Adrenal gland (tissue), 12 donors: ENCODE measurements around the gene HYAL2. TPM values are rescaled to one million over a fixed set of nuclear protein-coding genes. Genes with fewer than 3 reads are reported as not detected.

Experiments used
- DNase-seq, 7 donors: peaks; one replicate each; pipeline ENCODE4 v3.0.0-alpha.2; 2019 to 2020
- H3K27ac ChIP-seq, 5 donors: fragments of 200-600 bp; sonication (generic) in 4 of 5; 1 replicate in 3 of 5; 2 replicates in 2 of 5; pipeline versions ENCODE4 v1.5.1 to v1.8.0; 2016 to 2020; ENCODE audit warnings: mild to moderate bottlenecking in 1 of 5
- H3K27me3 ChIP-seq: fragments of 200-600 bp; 2 replicates; pipeline ENCODE4 v1.8.0; 2021
- H3K36me3 ChIP-seq, 2 donors: fragments of 200-600 bp; replicated peaks in 1 of 2; 1 replicate in 1 of 2; 2 replicates in 1 of 2; pipeline versions ENCODE4 v1.5.1 to v1.8.0; 2018 to 2022
- H3K4me1 ChIP-seq, 2 donors: fragments of 200-600 bp; replicated peaks in 1 of 2; 1 replicate in 1 of 2; 2 replicates in 1 of 2; pipeline versions ENCODE4 v1.5.1 to v1.8.0; 2018 to 2021
- H3K4me3 ChIP-seq, 4 donors: fragments of 200-600 bp; sonication (generic) in 3 of 4; one replicate each; pipeline ENCODE4 v1.5.1; 2016 to 2018
- H3K9me3 ChIP-seq, 3 donors: fragments of 200-600 bp; sonication (generic) in 1 of 3; replicated peaks in 1 of 3; 1 replicate in 2 of 3; 2 replicates in 1 of 3; pipeline versions ENCODE4 v1.5.1 to v1.8.0; 2016 to 2021
- POLR2A ChIP-seq, 2 donors: fragments of 450-650 bp; IDR thresholded peaks; one replicate each; pipeline ENCODE4 v1.6.1; 2017; ENCODE audit warnings: antibody characterized with exemption in 2 of 2, mild to moderate bottlenecking in 2 of 2, moderate library complexity in 1 of 2
- WGBS, 4 donors: extraction: QIAGEN DNeasy Blood & Tissue Kit in 2 of 4; methylation state at CpG; one replicate each; pipeline versions ENCODE4 v1.1.5 to v1.1.7; 2013 to 2017; 5-methylcytosine and 5-hydroxymethylcytosine counted together
- intact Hi-C, 2 donors: fragments of 100-400 bp; cut with DNase I; formaldehyde crosslinking; loops; one replicate each; pipeline versions ENCODE4 v1.14.1 to v1.15.0; 2022 to 2023
- polyA plus RNA-seq, 3 donors: library from polyadenylated mRNA; stranded (reverse); fragments of 200-250 nt in 2 of 3; fragments of 350-450 nt in 1 of 3; fragmentation: Illumina TruSeq in 1 of 3; extraction: RNeasy Lipid Tissue Mini Kit (QIAGEN cat#74804) in 1 of 3; gene quantifications; one replicate each; pipeline ENCODE4 v1.2.3, GENCODE V29; 2013 to 2014
- total RNA-seq, 9 donors: library from RNA; depleted of rRNA in 4 of 9; stranded (reverse); fragments of >200 nt in 4 of 9; fragments of 120-200 nt in 1 of 9; fragmentation: NEBNext Ultra II Directional in 1 of 9; extraction: Animal tissue kit (Norgen Biotek cat#: 25700) in 1 of 9; gene quantifications; one replicate each; pipeline versions ENCODE4 v1.1.0 to v1.2.4, GENCODE V29; 2013 to 2023
- TF ChIP-seq, protein P1 (sequence below), 6 experiments: fragments of 450-650 bp in 4 of 6; fragments of 200-600 bp in 2 of 6; sonication (generic) in 1 of 6; IDR thresholded peaks; 1 replicate in 5 of 6; 2 replicates in 1 of 6; pipeline versions ENCODE4 v1.5.1 to v1.8.0; 2016 to 2021; ENCODE audit warnings: antibody characterized with exemption in 6 of 6, mild to moderate bottlenecking in 2 of 6, moderate library complexity in 1 of 6
- donor health status: healthy with polysubstance abuse.
- donor health status: Bipolar disorder and iron deficiency.
- donor health status: DM: yes; HTN: yes; CAD: no.
- donor health status: DM: no; HTN: no; CAD: no.
- donor health status: DM: no; HTN: no; CAD: no.
- donor health status: DM: yes; HTN: yes; CAD: no.

Gene HYAL2
- total and polyA plus RNA-seq, 12 donors = 28.0 to 186 (median 99.8) TPM

DNA sequence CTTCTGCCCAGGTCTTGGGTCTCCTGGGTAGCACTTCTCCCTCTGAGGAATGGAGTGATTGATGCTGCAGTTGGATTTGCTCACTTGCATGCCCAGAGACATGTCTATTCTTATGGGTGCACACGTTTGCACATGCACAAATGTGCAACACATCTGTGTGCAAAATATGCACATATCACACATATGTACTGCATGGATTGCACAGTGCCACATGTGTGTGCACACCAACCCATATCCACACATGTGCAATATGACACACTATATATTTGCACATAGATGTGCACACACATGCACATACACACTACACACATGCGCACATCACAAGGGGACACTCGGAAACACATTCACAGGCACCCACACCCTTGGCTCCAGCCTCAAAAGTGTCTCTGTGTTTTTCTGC, 54.3 kb downstream of the HYAL2 start:
- WGBS, 4 donors = 35 to 50% (median 47%) methylated on average over 3 of the region's 3 CpGs
- H3K4me1 ChIP-seq = peaks cover 63 to 65% of the 10 kb centered on the region in 2 donors
- TF ChIP-seq POLR2A (IDR thresholded peaks at IDR 0.05) = no peak
- TF ChIP-seq, protein P1, sequence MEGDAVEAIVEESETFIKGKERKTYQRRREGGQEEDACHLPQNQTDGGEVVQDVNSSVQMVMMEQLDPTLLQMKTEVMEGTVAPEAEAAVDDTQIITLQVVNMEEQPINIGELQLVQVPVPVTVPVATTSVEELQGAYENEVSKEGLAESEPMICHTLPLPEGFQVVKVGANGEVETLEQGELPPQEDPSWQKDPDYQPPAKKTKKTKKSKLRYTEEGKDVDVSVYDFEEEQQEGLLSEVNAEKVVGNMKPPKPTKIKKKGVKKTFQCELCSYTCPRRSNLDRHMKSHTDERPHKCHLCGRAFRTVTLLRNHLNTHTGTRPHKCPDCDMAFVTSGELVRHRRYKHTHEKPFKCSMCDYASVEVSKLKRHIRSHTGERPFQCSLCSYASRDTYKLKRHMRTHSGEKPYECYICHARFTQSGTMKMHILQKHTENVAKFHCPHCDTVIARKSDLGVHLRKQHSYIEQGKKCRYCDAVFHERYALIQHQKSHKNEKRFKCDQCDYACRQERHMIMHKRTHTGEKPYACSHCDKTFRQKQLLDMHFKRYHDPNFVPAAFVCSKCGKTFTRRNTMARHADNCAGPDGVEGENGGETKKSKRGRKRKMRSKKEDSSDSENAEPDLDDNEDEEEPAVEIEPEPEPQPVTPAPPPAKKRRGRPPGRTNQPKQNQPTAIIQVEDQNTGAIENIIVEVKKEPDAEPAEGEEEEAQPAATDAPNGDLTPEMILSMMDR (IDR thresholded peaks at IDR 0.05) = no peak
- intact Hi-C loops = no loop called here
- no peaks in the 10 kb centered on the region for H3K36me3 ChIP-seq
- no peaks in the 10 kb centered on the region for H3K9me3 ChIP-seq
- no peak overlapping the region for H3K4me3 ChIP-seq
- no peak for DNase-seq
- peak overlapping the region in 4 of 5 donors; percentile 87 to 97 (median 91) for H3K27ac ChIP-seq
- H3K27me3 ChIP-seq = no peaks in the 10 kb centered on the region

Other genes with a start within 250 kb of the HYAL2 start
- 100 to 1,000 TPM in 7 of 9 donors, 10 to 100 TPM in 2; 51.9 to 224 (median 118) TPM for gene RBM5, start 233.8 kb downstream of the HYAL2 start, total RNA-seq
- gene RBM5, start 233.8 kb downstream of the HYAL2 start, polyA plus RNA-seq = 100 to 1,000 TPM; 108 to 152 (median 110) TPM
- 10 to 100 TPM in 6 of 9 donors, 1 to 10 TPM in 3; 1.6 to 21.1 (median 13.3) TPM for gene SEMA3F, start 167.4 kb downstream of the HYAL2 start, total RNA-seq
- 10 to 100 TPM in 2 of 3 donors, 1 to 10 TPM in 1; 7.3 to 16.7 (median 14.5) TPM for gene SEMA3F, start 167.4 kb downstream of the HYAL2 start, polyA plus RNA-seq
- gene GNAT1, start 131.1 kb downstream of the HYAL2 start, total RNA-seq = not detected
- gene GNAT1, start 131.1 kb downstream of the HYAL2 start, polyA plus RNA-seq = not detected
- gene SLC38A3, start 117.5 kb downstream of the HYAL2 start, total RNA-seq = 10 to 100 TPM in 1 of 9 donors, under 1 TPM in 6, not detected in 2; 0.07 to 48.8 (median 0.61) TPM
- under 1 TPM; 0.05 to 0.30 (median 0.08) TPM for gene SLC38A3, start 117.5 kb downstream of the HYAL2 start, polyA plus RNA-seq
- 100 to 1,000 TPM; 109 to 275 (median 202) TPM for gene GNAI2, start 86.5 kb downstream of the HYAL2 start, total RNA-seq
- gene GNAI2, start 86.5 kb downstream of the HYAL2 start, polyA plus RNA-seq = 100 to 1,000 TPM; 133 to 163 (median 157) TPM
- 100 to 1,000 TPM in 7 of 9 donors, 10 to 100 TPM in 1, 1 to 10 TPM in 1; 6.0 to 468 (median 217) TPM for gene SEMA3B, start 53.6 kb downstream of the HYAL2 start, total RNA-seq
- gene SEMA3B, start 53.6 kb downstream of the HYAL2 start, polyA plus RNA-seq = 100 to 1,000 TPM; 159 to 496 (median 451) TPM
- under 1 TPM in 4 of 9 donors, not detected in 5; 0.11 to 0.76 (median 0.48) TPM for gene LSMEM2, start 43.7 kb downstream of the HYAL2 start, total RNA-seq
- gene LSMEM2, start 43.7 kb downstream of the HYAL2 start, polyA plus RNA-seq = under 1 TPM; 0.09 to 0.64 (median 0.47) TPM
- gene IFRD2, start 30.3 kb downstream of the HYAL2 start, total RNA-seq = 10 to 100 TPM; 31.6 to 96.3 (median 52.8) TPM
- gene IFRD2, start 30.3 kb downstream of the HYAL2 start, polyA plus RNA-seq = 100 to 1,000 TPM in 2 of 3 donors, 10 to 100 TPM in 1; 55.9 to 182 (median 144) TPM
- 1 to 10 TPM; 1.7 to 5.4 (median 3.5) TPM for gene HYAL3, start 23.3 kb downstream of the HYAL2 start, total RNA-seq
- gene HYAL3, start 23.3 kb downstream of the HYAL2 start, polyA plus RNA-seq = 1 to 10 TPM; 2.5 to 6.8 (median 3.2) TPM
- 10 to 100 TPM in 6 of 9 donors, 1 to 10 TPM in 3; 5.2 to 17.9 (median 10.4) TPM for gene NAA80, start 23.3 kb downstream of the HYAL2 start, total RNA-seq
- 10 to 100 TPM in 2 of 3 donors, 1 to 10 TPM in 1; 6.0 to 19.8 (median 14.0) TPM for gene NAA80, start 23.3 kb downstream of the HYAL2 start, polyA plus RNA-seq
- gene HYAL1, start 19.2 kb downstream of the HYAL2 start, total RNA-seq = 10 to 100 TPM in 8 of 9 donors, 1 to 10 TPM in 1; 3.2 to 50.5 (median 35.6) TPM
- gene HYAL1, start 19.2 kb downstream of the HYAL2 start, polyA plus RNA-seq = 10 to 100 TPM in 2 of 3 donors, 1 to 10 TPM in 1; 9.7 to 50.1 (median 16.5) TPM
- 10 to 100 TPM; 29.0 to 64.3 (median 34.8) TPM for gene TUSC2, start 5.5 kb upstream of the HYAL2 start, total RNA-seq
- gene TUSC2, start 5.5 kb upstream of the HYAL2 start, polyA plus RNA-seq = 10 to 100 TPM; 28.8 to 35.5 (median 31.9) TPM
- 10 to 100 TPM in 8 of 9 donors, 1 to 10 TPM in 1; 9.8 to 27.4 (median 14.7) TPM for gene RASSF1, start 18.1 kb upstream of the HYAL2 start, total RNA-seq
- gene RASSF1, start 18.1 kb upstream of the HYAL2 start, polyA plus RNA-seq = 10 to 100 TPM in 2 of 3 donors, 1 to 10 TPM in 1; 9.6 to 26.4 (median 23.5) TPM
- gene ZMYND10, start 23.0 kb upstream of the HYAL2 start, total RNA-seq = under 1 TPM in 6 of 9 donors, not detected in 3; 0.11 to 0.67 (median 0.40) TPM
- gene ZMYND10, start 23.0 kb upstream of the HYAL2 start, polyA plus RNA-seq = 1 to 10 TPM in 2 of 3 donors, not detected in 1; 1.2 to 1.9 TPM
- gene NPRL2, start 28.0 kb upstream of the HYAL2 start, total RNA-seq = 10 to 100 TPM; 16.9 to 36.2 (median 23.0) TPM
- gene NPRL2, start 28.0 kb upstream of the HYAL2 start, polyA plus RNA-seq = 10 to 100 TPM; 27.5 to 57.9 (median 45.3) TPM
- gene CYB561D2, start 28.1 kb upstream of the HYAL2 start, total RNA-seq = 10 to 100 TPM; 14.0 to 39.9 (median 29.2) TPM
- gene CYB561D2, start 28.1 kb upstream of the HYAL2 start, polyA plus RNA-seq = 10 to 100 TPM; 13.7 to 26.9 (median 16.8) TPM
- 10 to 100 TPM; 48.9 to 88.5 (median 63.6) TPM for gene TMEM115, start 36.8 kb upstream of the HYAL2 start, total RNA-seq
- gene TMEM115, start 36.8 kb upstream of the HYAL2 start, polyA plus RNA-seq = 10 to 100 TPM; 23.6 to 36.6 (median 34.5) TPM
- gene CACNA2D2, start 180.9 kb upstream of the HYAL2 start, total RNA-seq = under 1 TPM; 0.09 to 0.88 (median 0.56) TPM
- 1 to 10 TPM in 2 of 3 donors, under 1 TPM in 1; 0.59 to 2.0 (median 1.0) TPM for gene CACNA2D2, start 180.9 kb upstream of the HYAL2 start, polyA plus RNA-seq
- 10 to 100 TPM; 10.6 to 44.3 (median 17.4) TPM for gene C3orf18, start 245.0 kb upstream of the HYAL2 start, total RNA-seq
- 1 to 10 TPM; 6.6 to 9.8 (median 9.0) TPM for gene C3orf18, start 245.0 kb upstream of the HYAL2 start, polyA plus RNA-seq
- gene HEMK1, start 246.8 kb upstream of the HYAL2 start, total RNA-seq = 10 to 100 TPM in 8 of 9 donors, 1 to 10 TPM in 1; 9.1 to 38.2 (median 17.2) TPM
- gene HEMK1, start 246.8 kb upstream of the HYAL2 start, polyA plus RNA-seq = 10 to 100 TPM in 2 of 3 donors, 1 to 10 TPM in 1; 9.3 to 46.4 (median 25.3) TPM